ENCODE results near the gene CCDC194. TPM values are rescaled to one million over a fixed set of nuclear protein-coding genes. Genes with fewer than 3 reads are reported as not detected.
"Not testable (repeated sequence)": the region's sequence is repeated elsewhere in the genome, so short reads cannot be mapped to it uniquely, and the experiment has no call there.

Gene CCDC194
- total and polyA plus RNA-seq, 2 of the 13 experiments (the other 11 are each of a cell fraction or from before 2014, with no cell fraction given): 0.13 to 0.21 TPM

DNA sequence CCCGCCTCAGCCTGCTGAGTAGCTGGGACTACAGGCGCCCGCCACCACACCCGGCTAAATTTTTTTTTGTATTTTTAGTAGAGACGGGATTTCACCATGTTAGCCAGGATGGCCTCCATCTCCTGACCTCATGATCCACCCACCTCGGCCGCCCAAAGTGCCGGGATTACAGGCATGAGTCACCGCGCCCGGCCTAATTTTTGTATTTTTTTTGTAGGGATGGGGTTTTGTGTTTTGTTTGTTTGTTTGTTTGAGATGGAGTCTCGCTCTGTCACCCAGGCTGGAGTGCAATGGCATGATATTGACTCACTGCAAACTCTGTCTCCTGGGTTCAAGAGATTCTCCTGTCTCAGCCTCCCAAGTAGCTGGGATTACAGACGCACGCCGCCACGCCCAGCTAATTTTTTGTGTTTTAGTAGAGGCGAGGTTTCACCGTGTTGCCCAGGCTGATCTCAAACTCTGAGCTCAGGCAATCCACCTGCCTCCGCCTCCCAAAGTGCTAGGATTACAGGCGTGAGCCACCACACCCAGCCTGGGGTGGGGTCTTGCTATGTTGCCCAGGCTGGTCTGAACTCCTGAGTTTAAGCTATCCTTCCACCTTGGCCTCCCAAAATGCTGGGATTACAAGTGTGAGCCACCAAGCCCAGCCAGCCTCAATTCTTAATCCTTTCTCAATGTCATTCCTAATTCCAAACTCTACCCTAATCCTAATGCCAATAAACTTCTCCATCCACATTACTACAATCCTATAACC lies 30.0 kb downstream of the CCDC194 start:
- H3K4me3 ChIP-seq (replicated peaks in 1 of 3; ENCODE audit: insufficient read depth in 1 of 3, low read depth in 2 of 3, low read length in 3 of 3); FAIRE-seq; ATAC-seq; H3K4me2 ChIP-seq (ENCODE audit: low read depth, low read length); H3K4me1 ChIP-seq (ENCODE audit: insufficient read depth, low read length); DNase-seq (ENCODE audit: low spot score); H3K9me3 ChIP-seq (ENCODE audit: low read length); in situ Hi-C loops (cut with HindIII; ENCODE audit: extremely low pct_ligation_motif_present, low pct_unique_long_range_greater_than_20kb); POLR2A ChIA-PET; CTCF ChIA-PET (ENCODE audit: low intra/inter-chr PET ratio, low total read pairs); H3K79me2 ChIP-seq (ENCODE audit: insufficient read depth, low read length); BruUV-seq (replicated peaks); H4K20me1 ChIP-seq (ENCODE audit: insufficient read depth, low read length); intact Hi-C loops (cut with micrococcal nuclease; ENCODE audit: unreplicated experiment); H3K9ac ChIP-seq (ENCODE audit: insufficient read depth, low read depth, low read length); H2AFZ ChIP-seq (ENCODE audit: low read length); H3K27ac ChIP-seq (ENCODE audit: extremely low read length, insufficient read depth, low read length); H3K36me3 ChIP-seq (replicated peaks in 1 of 2; ENCODE audit: control insufficient read depth in 1 of 2, insufficient read depth in 2 of 2, low read length in 2 of 2): not testable (repeated sequence)
- peak; percentile 37; the same call in 1 of the 2 replicates for TF ChIP-seq ZNF121 (CRISPR knock-in tag; IDR thresholded peaks at IDR 0.05)
- peaks cover 0 to 12% of the 10 kb centered on the region in 2 experiments; a peak in 3 of 5 replicates for H3K27me3 ChIP-seq (ENCODE audit: control insufficient read depth in 1 of 2, insufficient read depth in 2 of 2, low read length in 2 of 2)
- WGBS (ENCODE audit: low lambda C conversion rate): 50% methylated on average over 20 of the region's 20 CpGs

DNA sequence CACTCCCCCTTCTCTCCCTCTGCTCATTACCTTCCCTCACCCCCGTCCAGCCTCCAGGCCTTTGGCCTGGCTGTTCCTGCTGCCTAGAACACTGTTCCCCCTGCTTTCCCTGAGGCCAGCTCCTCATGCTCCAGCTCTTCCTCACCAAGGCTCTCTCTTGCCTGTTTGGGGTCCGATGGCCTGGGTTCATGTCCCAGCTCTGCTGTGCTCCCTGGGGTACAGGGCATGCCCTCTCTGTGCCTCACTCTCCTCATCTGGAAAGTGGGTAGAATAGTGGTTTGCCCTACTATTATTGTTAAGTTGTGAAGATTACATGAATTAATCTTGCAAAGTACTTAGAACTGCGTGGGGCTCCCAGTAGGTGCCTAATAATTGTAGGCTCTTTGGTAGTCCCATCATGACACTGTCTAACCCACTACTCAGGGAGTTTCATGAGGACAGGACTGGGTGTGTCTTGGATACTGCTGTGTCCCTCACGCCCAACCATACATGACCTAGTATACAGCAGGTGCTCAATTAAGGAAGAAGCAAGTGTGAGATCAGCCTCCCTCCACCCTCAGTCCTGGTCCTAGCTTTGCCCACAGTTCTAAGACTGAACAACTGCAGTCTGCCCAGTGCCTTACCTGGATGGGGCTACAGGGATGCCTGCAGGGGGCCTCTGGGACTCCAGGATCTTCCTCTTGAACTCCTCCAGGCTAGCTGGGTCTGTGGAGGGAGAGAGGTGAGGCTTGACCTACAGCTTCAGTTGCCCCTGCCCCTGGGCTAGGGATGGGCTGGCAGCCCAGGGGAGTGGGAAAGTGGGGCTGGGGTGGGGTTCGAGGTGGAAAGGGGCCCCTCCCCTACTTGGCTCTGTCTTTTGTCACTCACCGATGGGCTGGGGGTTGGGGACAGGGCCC lies 33.8 kb downstream of the CCDC194 start:
- ChIA-PET CTCF (ENCODE audit: low intra/inter-chr PET ratio, low total read pairs) (no interaction called here), POLR2A (no interaction called here)
- Histone ChIP-seq H3K4me2 (ENCODE audit: low read depth, low read length) (no peak overlapping the region), H2AFZ (ENCODE audit: low read length) (no peak overlapping the region), H3K27me3 (ENCODE audit: control insufficient read depth in 1 of 2, insufficient read depth in 2 of 2, low read length in 2 of 2) (peaks cover 3 to 10% of the 10 kb centered on the region in 2 experiments; a peak in 4 of 5 replicates), H3K4me3 (replicated peaks in 1 of 3; ENCODE audit: insufficient read depth in 1 of 3, low read depth in 2 of 3, low read length in 3 of 3) (no peak overlapping the region), H4K20me1 (ENCODE audit: insufficient read depth, low read length) (no peaks in the 10 kb centered on the region), H3K9ac (ENCODE audit: insufficient read depth, low read depth, low read length) (no peak overlapping the region), H3K4me1 (ENCODE audit: insufficient read depth, low read length) (peaks cover 24% of the 10 kb centered on the region), H3K36me3 (replicated peaks in 1 of 2; ENCODE audit: control insufficient read depth in 1 of 2, insufficient read depth in 2 of 2, low read length in 2 of 2) (no peaks in the 10 kb centered on the region), H3K9me3 (ENCODE audit: low read length) (no peaks in the 10 kb centered on the region), H3K27ac (ENCODE audit: extremely low read length, insufficient read depth, low read length) (no peak overlapping the region), H3K79me2 (ENCODE audit: insufficient read depth, low read length) (no peaks in the 10 kb centered on the region)
- FAIRE-seq (no peak), ATAC-seq (no peak; the same call in 2 of the 3 replicates), DNase-seq (ENCODE audit: low spot score) (no peak)
- intact Hi-C loops (cut with micrococcal nuclease; ENCODE audit: unreplicated experiment) (no loop called here), in situ Hi-C loops (cut with HindIII; ENCODE audit: extremely low pct_ligation_motif_present, low pct_unique_long_range_greater_than_20kb) (no loop called here)
- peak; percentile 36; the same call in 1 of the 2 replicates for TF ChIP-seq ZKSCAN8 (CRISPR knock-in tag; IDR thresholded peaks at IDR 0.05; ENCODE audit: borderline replicate concordance)
- TF ChIP-seq ZNF629 (CRISPR knock-in tag; conservative IDR thresholded peaks at IDR 0.05): peak; percentile 73
- 0 out of 2 replicates have a peak, but pooled peaks have one; percentile 10 for TF ChIP-seq ZMYM3 (CRISPR knock-in tag; IDR thresholded peaks at IDR 0.05)
- no peak for TF ChIP-seq DNMT3B (CRISPR knock-in tag; conservative IDR thresholded peaks at IDR 0.05)
- TF ChIP-seq ZNF768 (CRISPR knock-in tag; IDR thresholded peaks at IDR 0.05): peak; percentile 85
- 39% methylated on average over 5 of the region's 6 CpGs for WGBS (ENCODE audit: low lambda C conversion rate)
- BruUV-seq (replicated peaks): no TSS peak
